ENCODE data around the gene CAMSAP2.
A peak's percentile ranks its signal among the peaks of the same experiment; 100 is the strongest.

The CAMSAP2 gene

GRCh38 chr1:200738327-200738948 lies at the start of gene CAMSAP2:
CAMSAP2 (plus strand) TSS chr1:200738893; CDS start chr1:200739828, 935 bp downstream.
- DNase-seq (ENCODE audit: low spot score) = peak; percentile 96

- no peak for DNase-seq (ENCODE audit: low spot score)
Measured at GRCh38 chr1:200692316-200692715, 46.4 kb upstream of the CAMSAP2 start.

- DNase-seq (ENCODE audit: low spot score) = peak; percentile 20
Measured at GRCh38 chr1:200693327-200693726, 45.4 kb upstream of the CAMSAP2 start.

GRCh38 chr1:200694738-200695137 lies 44.0 kb upstream of the CAMSAP2 start:
- DNase-seq (ENCODE audit: low spot score) = no peak

GRCh38 chr1:200699871-200700270 lies 38.8 kb upstream of the CAMSAP2 start:
- no peak for DNase-seq (ENCODE audit: low spot score)

GRCh38 chr1:200704986-200705500 lies 33.6 kb upstream of the CAMSAP2 start:
- DNase-seq (ENCODE audit: low spot score) = no peak

- DNase-seq (ENCODE audit: low spot score) = no peak
Measured at GRCh38 chr1:200706111-200706814, 32.4 kb upstream of the CAMSAP2 start.

GRCh38 chr1:200707116-200707515 lies 31.6 kb upstream of the CAMSAP2 start:
- DNase-seq (ENCODE audit: low spot score) = no peak

GRCh38 chr1:200708161-200708560 lies 30.5 kb upstream of the CAMSAP2 start:
- no peak for DNase-seq (ENCODE audit: low spot score)

- peak; percentile 73 for DNase-seq (ENCODE audit: low spot score)
Measured at GRCh38 chr1:200708769-200709168, 29.9 kb upstream of the CAMSAP2 start.

GRCh38 chr1:200710166-200710565 lies 28.5 kb upstream of the CAMSAP2 start:
- no peak for DNase-seq (ENCODE audit: low spot score)

- DNase-seq (ENCODE audit: low spot score) = no peak
Measured at GRCh38 chr1:200714504-200715187, 24.0 kb upstream of the CAMSAP2 start.

GRCh38 chr1:200720199-200720598 lies 18.5 kb upstream of the CAMSAP2 start:
- no peak for DNase-seq (ENCODE audit: low spot score)

GRCh38 chr1:200724064-200724463 lies 14.6 kb upstream of the CAMSAP2 start:
- DNase-seq (ENCODE audit: low spot score) = peak; percentile 47

GRCh38 chr1:200727257-200727656 lies 11.4 kb upstream of the CAMSAP2 start:
- DNase-seq (ENCODE audit: low spot score) = no peak

- DNase-seq (ENCODE audit: low spot score) = no peak
Measured at GRCh38 chr1:200729863-200730262, 8.8 kb upstream of the CAMSAP2 start.

GRCh38 chr1:200731654-200732332 lies 6.9 kb upstream of the CAMSAP2 start:
- DNase-seq (ENCODE audit: low spot score) = no peak

- no peak for DNase-seq (ENCODE audit: low spot score)
Measured at GRCh38 chr1:200732438-200732837, 6.3 kb upstream of the CAMSAP2 start.

GRCh38 chr1:200733907-200734306 lies 4.8 kb upstream of the CAMSAP2 start:
- peak; percentile 58 for DNase-seq (ENCODE audit: low spot score)

GRCh38 chr1:200737647-200738291 lies 924 bp upstream of the CAMSAP2 start:
- no peak for DNase-seq (ENCODE audit: low spot score)

GRCh38 chr1:200738949-200739651 lies 407 bp downstream of the CAMSAP2 start:
- peak; percentile 85 for DNase-seq (ENCODE audit: low spot score)
